Measurements from ENCODE around the gene PPM1L.

- TF ChIP-seq, protein P1, sequence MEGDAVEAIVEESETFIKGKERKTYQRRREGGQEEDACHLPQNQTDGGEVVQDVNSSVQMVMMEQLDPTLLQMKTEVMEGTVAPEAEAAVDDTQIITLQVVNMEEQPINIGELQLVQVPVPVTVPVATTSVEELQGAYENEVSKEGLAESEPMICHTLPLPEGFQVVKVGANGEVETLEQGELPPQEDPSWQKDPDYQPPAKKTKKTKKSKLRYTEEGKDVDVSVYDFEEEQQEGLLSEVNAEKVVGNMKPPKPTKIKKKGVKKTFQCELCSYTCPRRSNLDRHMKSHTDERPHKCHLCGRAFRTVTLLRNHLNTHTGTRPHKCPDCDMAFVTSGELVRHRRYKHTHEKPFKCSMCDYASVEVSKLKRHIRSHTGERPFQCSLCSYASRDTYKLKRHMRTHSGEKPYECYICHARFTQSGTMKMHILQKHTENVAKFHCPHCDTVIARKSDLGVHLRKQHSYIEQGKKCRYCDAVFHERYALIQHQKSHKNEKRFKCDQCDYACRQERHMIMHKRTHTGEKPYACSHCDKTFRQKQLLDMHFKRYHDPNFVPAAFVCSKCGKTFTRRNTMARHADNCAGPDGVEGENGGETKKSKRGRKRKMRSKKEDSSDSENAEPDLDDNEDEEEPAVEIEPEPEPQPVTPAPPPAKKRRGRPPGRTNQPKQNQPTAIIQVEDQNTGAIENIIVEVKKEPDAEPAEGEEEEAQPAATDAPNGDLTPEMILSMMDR (IDR thresholded peaks at IDR 0.05; ENCODE audit: borderline replicate concordance, extremely low read depth, low read length, poor library complexity, severe bottlenecking) = no peak
- no peak for TF ChIP-seq EZH2 (IDR thresholded peaks at IDR 0.05; ENCODE audit: borderline replicate concordance, low read depth, low read length, severe bottlenecking)
Measured at GRCh38 chr3:161066930-161067329, 310.9 kb downstream of the PPM1L start.
